ENCODE data around the gene VASN. TPM values are rescaled to one million over a fixed set of nuclear protein-coding genes. Genes with fewer than 3 reads are reported as not detected.
A peak's percentile ranks its signal among the peaks of the same experiment; 100 is the strongest.

The VASN gene
- total RNA-seq, 1 donor from 2014 or later, result 33.7 TPM

- TF ChIP-seq, protein P1, sequence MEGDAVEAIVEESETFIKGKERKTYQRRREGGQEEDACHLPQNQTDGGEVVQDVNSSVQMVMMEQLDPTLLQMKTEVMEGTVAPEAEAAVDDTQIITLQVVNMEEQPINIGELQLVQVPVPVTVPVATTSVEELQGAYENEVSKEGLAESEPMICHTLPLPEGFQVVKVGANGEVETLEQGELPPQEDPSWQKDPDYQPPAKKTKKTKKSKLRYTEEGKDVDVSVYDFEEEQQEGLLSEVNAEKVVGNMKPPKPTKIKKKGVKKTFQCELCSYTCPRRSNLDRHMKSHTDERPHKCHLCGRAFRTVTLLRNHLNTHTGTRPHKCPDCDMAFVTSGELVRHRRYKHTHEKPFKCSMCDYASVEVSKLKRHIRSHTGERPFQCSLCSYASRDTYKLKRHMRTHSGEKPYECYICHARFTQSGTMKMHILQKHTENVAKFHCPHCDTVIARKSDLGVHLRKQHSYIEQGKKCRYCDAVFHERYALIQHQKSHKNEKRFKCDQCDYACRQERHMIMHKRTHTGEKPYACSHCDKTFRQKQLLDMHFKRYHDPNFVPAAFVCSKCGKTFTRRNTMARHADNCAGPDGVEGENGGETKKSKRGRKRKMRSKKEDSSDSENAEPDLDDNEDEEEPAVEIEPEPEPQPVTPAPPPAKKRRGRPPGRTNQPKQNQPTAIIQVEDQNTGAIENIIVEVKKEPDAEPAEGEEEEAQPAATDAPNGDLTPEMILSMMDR (conservative IDR thresholded peaks at IDR 0.05; ENCODE audit: low read depth, low read length), result no peak
- no peak for DNase-seq (ENCODE audit: low read depth)
- peak overlapping the region; percentile 96 for H3K4me3 ChIP-seq (ENCODE audit: low read depth, low read length)
These were observed 2.5 kb downstream of the VASN start for GRCh38 chr16:4373909-4374742.

GRCh38 chr16:4375717-4376116 is 4.1 kb downstream of the VASN start:
- TF ChIP-seq, protein P1 (conservative IDR thresholded peaks at IDR 0.05; ENCODE audit: low read depth, low read length), result no peak
- no peak for DNase-seq (ENCODE audit: low read depth)
- no peak overlapping the region for H3K4me3 ChIP-seq (ENCODE audit: low read depth, low read length)

- TF ChIP-seq, protein P1 (conservative IDR thresholded peaks at IDR 0.05; ENCODE audit: low read depth, low read length), result no peak
- no peak overlapping the region for H3K4me3 ChIP-seq (ENCODE audit: low read depth, low read length)
- DNase-seq (ENCODE audit: low read depth), result no peak
These were observed 4.7 kb downstream of the VASN start for GRCh38 chr16:4376126-4376892.

DNA sequence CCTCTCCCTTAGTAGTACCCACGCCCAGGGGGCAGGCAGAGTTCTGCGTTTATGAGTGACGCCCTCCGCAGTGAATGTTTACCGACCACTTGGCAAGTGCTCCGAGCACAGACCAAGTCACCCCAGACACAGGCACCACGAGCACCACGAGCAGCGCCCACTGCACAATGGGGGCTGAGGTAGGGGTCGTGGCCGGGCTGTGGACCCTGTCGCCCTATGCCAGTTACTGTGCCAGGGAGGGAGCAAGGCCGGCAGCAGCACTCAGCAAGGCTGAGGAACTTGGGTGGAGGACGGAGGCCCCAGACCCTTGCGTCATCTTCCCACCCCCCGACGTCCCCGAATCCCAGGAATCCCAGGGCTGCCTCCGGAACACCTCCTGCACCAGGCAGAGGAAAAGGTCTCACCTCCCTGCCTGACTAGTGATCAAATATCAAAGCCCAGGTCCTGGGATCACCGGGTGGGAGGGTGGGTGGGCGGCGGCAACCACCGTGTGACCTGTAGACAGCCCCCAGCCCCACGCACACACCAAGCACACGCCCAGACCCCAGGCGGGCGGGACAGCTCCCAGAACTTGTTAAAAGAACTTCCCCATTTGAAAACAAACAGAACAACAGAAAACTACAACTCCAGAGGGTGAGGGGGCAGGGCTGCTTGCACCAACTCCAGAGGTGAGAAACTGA is 5.4 kb downstream of the VASN start:
- TF ChIP-seq, protein P1 (conservative IDR thresholded peaks at IDR 0.05; ENCODE audit: low read depth, low read length), result no peak
- DNase-seq (ENCODE audit: low read depth), result no peak
- H3K4me3 ChIP-seq (ENCODE audit: low read depth, low read length), result no peak overlapping the region

DNA sequence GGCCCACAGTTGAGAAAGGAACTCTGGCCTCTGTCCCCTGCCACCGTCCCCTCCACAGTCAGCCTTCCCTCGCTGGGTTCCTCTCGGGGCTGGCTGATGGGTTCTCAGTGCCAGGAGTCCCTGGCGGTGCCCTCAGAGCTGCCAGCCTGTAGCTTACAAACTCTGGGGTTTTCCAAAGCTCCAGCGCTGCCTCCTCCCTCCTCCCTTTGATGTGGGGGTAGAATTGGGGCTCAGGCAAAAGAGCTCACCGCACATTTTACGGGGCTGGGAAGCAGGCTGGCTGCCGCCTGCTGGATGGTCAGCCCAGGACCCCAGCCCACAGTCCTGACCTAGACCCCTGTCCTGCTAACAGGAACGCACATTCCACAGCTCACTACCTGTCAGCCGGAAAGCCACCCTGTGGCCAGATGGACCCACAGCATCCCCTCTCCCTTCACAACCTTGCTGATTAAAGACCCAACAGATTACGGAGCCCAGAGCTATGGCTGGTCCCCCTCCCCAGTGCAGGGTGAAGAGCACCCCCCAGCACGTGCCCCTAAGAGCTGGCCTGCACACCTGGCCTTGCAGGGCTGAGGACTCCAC is 6.0 kb downstream of the VASN start:
- TF ChIP-seq, protein P1 (conservative IDR thresholded peaks at IDR 0.05; ENCODE audit: low read depth, low read length), result peak; percentile 30
- no peak overlapping the region for H3K4me3 ChIP-seq (ENCODE audit: low read depth, low read length)
- DNase-seq (ENCODE audit: low read depth), result no peak

DNA sequence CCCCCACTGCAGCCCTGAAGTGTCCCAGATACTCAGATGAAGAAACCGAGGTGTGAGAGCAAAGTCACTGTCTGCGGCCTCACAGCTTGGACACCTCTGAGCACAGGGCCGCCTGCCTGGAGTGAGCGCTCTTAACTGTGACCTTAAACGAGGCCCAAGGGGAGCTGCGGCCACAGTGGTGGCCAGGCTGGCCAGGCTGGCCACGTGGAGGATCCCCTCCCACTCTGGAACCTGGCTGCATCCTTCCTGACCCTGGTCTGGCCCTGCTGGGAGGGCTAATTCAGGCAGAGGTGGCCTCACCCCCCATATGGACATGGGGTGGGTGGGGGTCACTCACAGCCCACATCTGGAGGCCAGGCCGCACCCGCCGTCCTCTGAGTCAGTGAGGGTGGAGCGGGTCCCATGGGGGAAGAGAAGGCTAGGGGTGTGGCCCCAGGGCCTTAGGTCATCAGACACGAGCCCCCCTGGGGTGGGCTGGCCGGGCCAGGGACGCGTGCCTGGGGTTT is 6.6 kb downstream of the VASN start:
- no peak for DNase-seq (ENCODE audit: low read depth)
- no peak overlapping the region for H3K4me3 ChIP-seq (ENCODE audit: low read depth, low read length)
- TF ChIP-seq, protein P1 (conservative IDR thresholded peaks at IDR 0.05; ENCODE audit: low read depth, low read length), result no peak
